SU-DHL-6 (cell line): Measurements from ENCODE around the gene KHDRBS1.

Experiments
- EZH2phosphoT487 ChIP-seq: fragments of 200-600 bp; sonication (generic), shearing (Covaris generic); conservative IDR thresholded peaks from 2 replicates; pipeline ENCODE4 v1.6.1; 2018; ENCODE audit warnings: mild to moderate bottlenecking, antibody characterized with exemption, low read length, moderate library complexity, mixed read lengths
- TF ChIP-seq, protein P1 (sequence below): fragments of 200-600 bp; sonication (generic); IDR thresholded peaks from one replicate; pipeline ENCODE4 v1.5.1; 2017; ENCODE audit warnings: antibody characterized with exemption, mild to moderate bottlenecking, low read length, moderate library complexity; ENCODE audit not compliant: insufficient read depth, poor library complexity, severe bottlenecking

DNA sequence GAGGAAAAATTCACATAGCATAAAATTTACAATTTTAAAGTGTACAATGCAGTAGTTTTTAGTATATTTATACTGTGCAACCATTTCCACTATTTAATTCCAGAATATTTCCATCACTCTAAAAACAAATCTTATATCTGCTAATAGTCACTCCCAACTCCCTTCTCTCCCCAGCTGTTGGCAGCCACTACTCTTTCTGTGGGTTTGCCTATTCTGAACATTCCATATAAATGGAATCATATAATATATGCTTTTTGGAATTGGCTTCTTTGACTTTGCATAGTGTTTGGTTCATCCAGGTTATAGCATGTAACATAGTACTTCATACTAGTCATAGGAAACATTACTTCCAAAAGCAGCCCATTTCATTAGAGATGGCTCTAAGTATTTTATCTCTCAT is 34.0 kb downstream of the KHDRBS1 start:
- TF ChIP-seq, protein P1, sequence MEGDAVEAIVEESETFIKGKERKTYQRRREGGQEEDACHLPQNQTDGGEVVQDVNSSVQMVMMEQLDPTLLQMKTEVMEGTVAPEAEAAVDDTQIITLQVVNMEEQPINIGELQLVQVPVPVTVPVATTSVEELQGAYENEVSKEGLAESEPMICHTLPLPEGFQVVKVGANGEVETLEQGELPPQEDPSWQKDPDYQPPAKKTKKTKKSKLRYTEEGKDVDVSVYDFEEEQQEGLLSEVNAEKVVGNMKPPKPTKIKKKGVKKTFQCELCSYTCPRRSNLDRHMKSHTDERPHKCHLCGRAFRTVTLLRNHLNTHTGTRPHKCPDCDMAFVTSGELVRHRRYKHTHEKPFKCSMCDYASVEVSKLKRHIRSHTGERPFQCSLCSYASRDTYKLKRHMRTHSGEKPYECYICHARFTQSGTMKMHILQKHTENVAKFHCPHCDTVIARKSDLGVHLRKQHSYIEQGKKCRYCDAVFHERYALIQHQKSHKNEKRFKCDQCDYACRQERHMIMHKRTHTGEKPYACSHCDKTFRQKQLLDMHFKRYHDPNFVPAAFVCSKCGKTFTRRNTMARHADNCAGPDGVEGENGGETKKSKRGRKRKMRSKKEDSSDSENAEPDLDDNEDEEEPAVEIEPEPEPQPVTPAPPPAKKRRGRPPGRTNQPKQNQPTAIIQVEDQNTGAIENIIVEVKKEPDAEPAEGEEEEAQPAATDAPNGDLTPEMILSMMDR, result no peak
- no peak for TF ChIP-seq EZH2phosphoT487
